GM12878 (cell line): ENCODE data around the gene ZFTA. TPM values are rescaled to one million over a fixed set of nuclear protein-coding genes. Genes with fewer than 3 reads are reported as not detected.

Source experiments
- ATAC-seq: fragments of 200-7000 bp; cut with Tn5 transposase; 3 replicates; pipeline ENCODE4 v1.9.1; 2020; ENCODE audit warnings: mild to moderate bottlenecking, moderate library complexity
- BruUV-seq: library from RNA; stranded (reverse); fragments of 400-500 nt; replicated peaks from 2 replicates; lab custom pipeline; 2021; lab: Mats Ljungman, UMichigan
- CTCF ChIA-PET: fragments of 300-600 bp; sonication (Branson Sonifier 250); formaldehyde crosslinking; extraction: SDS; loops from one replicate; lab custom pipeline; 2021; ENCODE audit warnings: inconsistent platforms; lab: Yijun Ruan, JAX
- POLR2A ChIA-PET: fragments of 350-600 bp; formaldehyde crosslinking; extraction: SDS; loops from one replicate; lab custom pipeline; 2021; ENCODE audit warnings: inconsistent platforms; lab: Charles Lee
- RAD21 ChIA-PET: fragments of 300-600 bp; sonication (Branson Sonifier 250); formaldehyde crosslinking; loops from one replicate; lab custom pipeline; 2023; ENCODE audit warnings: antibody characterized with exemption; ENCODE audit not compliant: unreplicated experiment; lab: Charles Lee
- SMC1A ChIA-PET: fragments of 300-600 bp; sonication (Branson Sonifier 250); formaldehyde crosslinking; loops from one replicate; lab custom pipeline; 2023; ENCODE audit not compliant: unreplicated experiment, uncharacterized antibody; lab: Charles Lee
- DNase-seq: peaks from one replicate; pipeline ENCODE4 v3.0.0-alpha.2; 2011; ENCODE audit warnings: low read depth, low spot score
- FAIRE-seq: peaks from 3 replicates; lab custom pipeline; 2011; peaks lifted over from hg19 to GRCh38; lab: Jason Lieb, UNC
- H2AFZ ChIP-seq: 2 replicates; pipeline ENCODE4 v1.6.0; 2011; ENCODE audit warnings: low read depth, low read length, control low read depth; ENCODE audit not compliant: control insufficient read depth
- H3K27ac ChIP-seq: 2 replicates; pipeline ENCODE4 v1.5.1; 2011; ENCODE audit warnings: control low read depth; ENCODE audit not compliant: control insufficient read depth, insufficient read depth
- H3K27me3 ChIP-seq, 2 experiments: replicated peaks in 1 of 2; 2 replicates each; pipeline versions ENCODE4 v1.6.0 to v1.6.1; 2011; ENCODE audit warnings: low read length in 1 of 2; ENCODE audit not compliant: control insufficient read depth in 2 of 2, insufficient read depth in 2 of 2
- H3K36me3 ChIP-seq, 2 experiments: 2 replicates each; pipeline ENCODE4 v1.5.1; 2011; ENCODE audit warnings: low read length in 1 of 2; ENCODE audit not compliant: control insufficient read depth in 2 of 2, insufficient read depth in 2 of 2
- H3K4me1 ChIP-seq: 2 replicates; pipeline ENCODE4 v1.6.1; 2011; ENCODE audit warnings: mild to moderate bottlenecking, low read length, moderate library complexity, mixed read lengths; ENCODE audit not compliant: control insufficient read depth, insufficient read depth
- H3K4me2 ChIP-seq: 2 replicates; pipeline ENCODE4 v1.6.0; 2011; ENCODE audit warnings: control low read depth; ENCODE audit not compliant: control insufficient read depth, insufficient read depth
- H3K4me3 ChIP-seq: fragments of 200-600 bp; sonication (generic); 2 replicates; pipeline ENCODE4 v1.5.1; 2016
- H3K79me2 ChIP-seq: 2 replicates; pipeline ENCODE4 v1.6.0; 2011; ENCODE audit warnings: low read length; ENCODE audit not compliant: control insufficient read depth, insufficient read depth
- H3K9ac ChIP-seq: 2 replicates; pipeline ENCODE4 v1.8.0; 2011; ENCODE audit warnings: low read length, control low read depth, mixed read lengths; ENCODE audit not compliant: control insufficient read depth, insufficient read depth
- H3K9me3 ChIP-seq: replicated peaks from 3 replicates; pipeline ENCODE4 v1.5.1; 2011; ENCODE audit warnings: mild to moderate bottlenecking, low read length; ENCODE audit not compliant: control insufficient read depth, insufficient read depth
- H4K20me1 ChIP-seq: 2 replicates; pipeline ENCODE4 v1.6.0; 2011; ENCODE audit not compliant: control insufficient read depth, insufficient read depth
- BACH1 ChIP-seq: fragments of 450-650 bp; IDR thresholded peaks from 2 replicates; pipeline ENCODE4 v1.6.1; 2017; ENCODE audit warnings: mild to moderate bottlenecking, borderline replicate concordance
- BMI1 ChIP-seq: fragments of 450-650 bp; IDR thresholded peaks from 2 replicates; pipeline ENCODE4 v1.6.1; 2016; ENCODE audit warnings: mild to moderate bottlenecking, moderate library complexity, borderline replicate concordance
- CBFB ChIP-seq: IDR thresholded peaks from 2 replicates; pipeline ENCODE4 v1.6.1; 2016; ENCODE audit warnings: antibody characterized with exemption, low read depth
- EGR1 ChIP-seq, 2 experiments: IDR thresholded peaks; 1 replicate in 1 of 2; 2 replicates in 1 of 2; pipeline ENCODE4 v1.6.1; 2011 to 2012; ENCODE audit warnings: low read depth in 2 of 2, low read length in 2 of 2, borderline replicate concordance in 1 of 2, mild to moderate bottlenecking in 1 of 2, moderate library complexity in 1 of 2
- ESRRA ChIP-seq: IDR thresholded peaks from 2 replicates; pipeline ENCODE4 v1.6.1; 2012; ENCODE audit warnings: mild to moderate bottlenecking, low read length, improper control_type of control experiment
- MTA3 ChIP-seq: IDR thresholded peaks from 2 replicates; pipeline ENCODE4 v1.6.1; 2012; ENCODE audit warnings: low read length, inconsistent platforms, borderline replicate concordance
- MYB ChIP-seq: fragments of 150-350 bp; IDR thresholded peaks from 2 replicates; pipeline ENCODE4 v1.6.1; 2014; ENCODE audit warnings: mild to moderate bottlenecking, low read depth, low read length, borderline replicate concordance
- NRF1 ChIP-seq: conservative IDR thresholded peaks from 2 replicates; pipeline ENCODE4 v1.6.1; 2011; ENCODE audit warnings: mild to moderate bottlenecking, low read depth, low read length, improper control_type of control experiment
- PAX5 ChIP-seq: IDR thresholded peaks from 2 replicates; pipeline ENCODE4 v1.6.1; 2011; ENCODE audit warnings: low read depth, low read length, borderline replicate concordance
- POLR2AphosphoS5 ChIP-seq: IDR thresholded peaks from 2 replicates; pipeline ENCODE4 v1.6.1; 2011; ENCODE audit warnings: mild to moderate bottlenecking, low read length, inconsistent platforms
- POU2F2 ChIP-seq: IDR thresholded peaks from 3 replicates; pipeline ENCODE4 v1.6.1; 2011; ENCODE audit warnings: low read depth, mild to moderate bottlenecking, low read length, borderline replicate concordance
- ZBED1 ChIP-seq: IDR thresholded peaks from 2 replicates; pipeline ENCODE4 v1.6.1; 2016; ENCODE audit warnings: borderline replicate concordance
- ZBTB40 ChIP-seq: fragments of 450-650 bp; IDR thresholded peaks from 2 replicates; pipeline ENCODE4 v1.6.1; 2016; ENCODE audit warnings: mild to moderate bottlenecking, moderate library complexity, borderline replicate concordance
- WGBS: methylation state at CpG from one replicate; pipeline ENCODE4 v1.1.6; 2016; ENCODE audit warnings: low lambda C conversion rate; ENCODE audit not compliant: insufficient replicate concordance, insufficient coverage; ENCODE audit errors: missing lambda C conversion rate; 5-methylcytosine and 5-hydroxymethylcytosine counted together
- in situ Hi-C: fragments of 300-500 bp; cut with MboI; formaldehyde crosslinking; loops from 9 replicates; pipeline ENCODE4 v1.14.3; 2018; ENCODE audit warnings: mixed read lengths
- intact Hi-C: fragments of 100-400 bp; cut with micrococcal nuclease; formaldehyde crosslinking; loops from one replicate; pipeline ENCODE4 v1.14.2; 2022; ENCODE audit not compliant: unreplicated experiment
- polyA plus RNA-seq, 11 experiments: library from polyadenylated mRNA; depleted of rRNA in 4 of 11; unstranded in 6 of 11; stranded (reverse) in 5 of 11; fragments of >200 nt; fragmentation: Nextera tagmentation in 4 of 11; fragmentation: Illumina TruSeq in 1 of 11; extraction: Ambion mirVana in 4 of 11; extraction: Trizol in 1 of 11; gene quantifications; 1 replicate in 1 of 11; 2 replicates in 10 of 11; pipeline versions ENCODE4 v1.2.1 to v1.2.3, GENCODE V29; 2011 to 2016; ENCODE audit warnings: inconsistent platforms in 2 of 11, missing spikeins in 2 of 11, low read depth in 1 of 11
- total RNA-seq, 4 experiments: library from RNA; depleted of rRNA in 3 of 4; stranded (reverse); fragments of >200 nt in 3 of 4; fragmentation: Illumina TruSeq in 1 of 4; extraction: Trizol in 1 of 4; gene quantifications; 2 replicates each; pipeline versions ENCODE4 v1.2.1 to v1.2.3, GENCODE V29; 2013 to 2021

ZFTA gene
- total and polyA plus RNA-seq, 10 of the 15 experiments (the other 5 are each of a cell fraction or from before 2014, with no cell fraction given), result 0.39 to 7.9 (median 2.2) TPM

GRCh38 chr11:63782749-63783148 lies 14.2 kb upstream of the ZFTA start:
- Histone ChIP-seq H3K27me3 (no peaks in the 10 kb centered on the region), H2AFZ (no peak overlapping the region), H3K4me3 (no peak overlapping the region), H3K4me2 (no peak overlapping the region), H3K9ac (no peak overlapping the region), H3K4me1 (no peaks in the 10 kb centered on the region), H4K20me1 (no peaks in the 10 kb centered on the region), H3K9me3 (no peaks in the 10 kb centered on the region), H3K36me3 (no peaks in the 10 kb centered on the region), H3K79me2 (no peaks in the 10 kb centered on the region), H3K27ac (no peak overlapping the region)
- ChIA-PET RAD21 (no interaction called here), POLR2A (no interaction called here), SMC1A (no interaction called here), CTCF (interaction anchor here (1.3 to 1.6 kb wide), 2 partner anchors 14 to 23 kb away, joined by 4 read pairs; partner anchors contain the start of gene ZFTA)
- BruUV-seq, result no TSS peak
- in situ Hi-C loops (no loop called here), intact Hi-C loops (no loop called here)
- no peak for DNase-seq
- 64% methylated on average over 6 of the region's 6 CpGs for WGBS
- TF ChIP-seq POU2F2, result no peak
- TF ChIP-seq PAX5, result no peak
- TF ChIP-seq MYB, result no peak
- TF ChIP-seq BMI1, result no peak
- no peak for TF ChIP-seq EGR1 (IDR thresholded peaks at IDR 0.05; ENCODE audit: borderline replicate concordance in 1 of 2, low read depth in 2 of 2, low read length in 2 of 2)
- no peak for TF ChIP-seq ZBED1
- no peak for TF ChIP-seq ESRRA
- no peak for TF ChIP-seq MTA3
- TF ChIP-seq BACH1, result no peak
- TF ChIP-seq POLR2AphosphoS5, result no peak
- TF ChIP-seq NRF1, result no peak
- TF ChIP-seq CBFB, result no peak
- no peak for TF ChIP-seq ZBTB40
- FAIRE-seq, result no peak
- no peak for ATAC-seq
